ENCODE data around the gene TENT4A.

DNA sequence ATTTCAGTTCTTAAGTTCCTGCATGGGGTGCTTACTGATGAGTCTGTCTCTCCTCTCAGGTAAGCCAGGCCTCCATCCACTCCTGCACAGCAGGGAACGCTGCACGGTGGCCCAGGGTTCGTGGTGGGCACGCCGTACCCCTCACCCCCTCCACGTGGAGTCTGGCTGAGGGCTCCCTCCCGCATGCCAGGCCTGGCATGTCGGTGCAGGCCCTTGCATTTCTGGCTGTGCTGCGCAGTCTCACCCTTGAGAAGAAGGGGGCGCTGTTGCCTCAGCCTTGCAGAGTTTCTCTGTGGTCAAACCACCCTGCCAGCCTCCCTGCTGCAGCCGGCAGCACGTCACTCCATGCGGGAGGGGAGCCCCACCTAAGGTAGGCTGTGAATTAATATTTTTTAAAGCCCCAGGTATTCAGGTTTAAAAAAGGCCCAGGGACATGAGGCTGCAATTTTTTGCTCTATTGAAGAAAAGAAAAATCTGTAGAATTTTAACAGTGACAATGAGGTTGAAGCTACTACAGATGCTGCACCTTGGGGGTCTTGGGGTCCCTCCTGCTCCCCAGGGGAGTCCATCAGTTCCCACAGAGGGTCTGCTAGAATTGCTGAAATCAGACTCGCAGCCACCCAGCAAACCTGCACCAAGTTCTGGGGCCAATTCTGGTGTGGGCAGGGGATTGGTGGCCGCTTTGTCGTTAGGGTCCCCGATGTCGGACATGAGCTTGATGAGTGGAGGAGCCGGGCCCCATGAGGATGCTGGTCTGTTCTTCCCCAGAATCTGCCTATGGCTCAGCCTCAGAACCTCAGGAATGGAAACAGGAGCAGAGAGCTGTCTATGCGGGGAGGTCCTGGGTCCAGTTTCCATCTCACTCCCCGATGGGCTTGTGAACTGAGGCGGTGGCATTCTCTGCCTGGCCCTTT is 52.6 kb downstream of the TENT4A start:
- no peak for TF ChIP-seq EP300 (IDR thresholded peaks at IDR 0.05)
- TF ChIP-seq, protein P1, sequence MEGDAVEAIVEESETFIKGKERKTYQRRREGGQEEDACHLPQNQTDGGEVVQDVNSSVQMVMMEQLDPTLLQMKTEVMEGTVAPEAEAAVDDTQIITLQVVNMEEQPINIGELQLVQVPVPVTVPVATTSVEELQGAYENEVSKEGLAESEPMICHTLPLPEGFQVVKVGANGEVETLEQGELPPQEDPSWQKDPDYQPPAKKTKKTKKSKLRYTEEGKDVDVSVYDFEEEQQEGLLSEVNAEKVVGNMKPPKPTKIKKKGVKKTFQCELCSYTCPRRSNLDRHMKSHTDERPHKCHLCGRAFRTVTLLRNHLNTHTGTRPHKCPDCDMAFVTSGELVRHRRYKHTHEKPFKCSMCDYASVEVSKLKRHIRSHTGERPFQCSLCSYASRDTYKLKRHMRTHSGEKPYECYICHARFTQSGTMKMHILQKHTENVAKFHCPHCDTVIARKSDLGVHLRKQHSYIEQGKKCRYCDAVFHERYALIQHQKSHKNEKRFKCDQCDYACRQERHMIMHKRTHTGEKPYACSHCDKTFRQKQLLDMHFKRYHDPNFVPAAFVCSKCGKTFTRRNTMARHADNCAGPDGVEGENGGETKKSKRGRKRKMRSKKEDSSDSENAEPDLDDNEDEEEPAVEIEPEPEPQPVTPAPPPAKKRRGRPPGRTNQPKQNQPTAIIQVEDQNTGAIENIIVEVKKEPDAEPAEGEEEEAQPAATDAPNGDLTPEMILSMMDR (IDR thresholded peaks at IDR 0.05): peak; percentile 51 to 73 (median 60)
